ENCODE results near the gene KCNJ8. TPM values are rescaled to one million over a fixed set of nuclear protein-coding genes. Genes with fewer than 3 reads are reported as not detected.
"Not testable (repeated sequence)": the region's sequence is repeated elsewhere in the genome, so short reads cannot be mapped to it uniquely, and the experiment has no call there.

The KCNJ8 gene
- total RNA-seq, 1 donor from 2014 or later, result 0.66 TPM

GRCh38 chr12:21815306-21816062, 41.0 kb upstream of the KCNJ8 start:
- Mint-ChIP-seq H3K4me1 (ENCODE audit: low read depth, unreplicated experiment) (no peaks in the 10 kb centered on the region), H3K27ac (ENCODE audit: unreplicated experiment) (no peak overlapping the region), H3K36me3 (ENCODE audit: unreplicated experiment) (no peaks in the 10 kb centered on the region), H3K27me3 (ENCODE audit: unreplicated experiment) (peaks cover under 1% of the 10 kb centered on the region), H3K4me3 (ENCODE audit: unreplicated experiment) (no peak overlapping the region), H3K9me3 (ENCODE audit: unreplicated experiment) (no peaks in the 10 kb centered on the region)
- no peak for DNase-seq
- TF ChIP-seq CTCF (IDR thresholded peaks at IDR 0.05; ENCODE audit: partially characterized antibody, unreplicated experiment), result no peak

- no peaks in the 10 kb centered on the region for H3K4me1 Mint-ChIP-seq (ENCODE audit: low read depth, unreplicated experiment)
- TF ChIP-seq CTCF (IDR thresholded peaks at IDR 0.05; ENCODE audit: partially characterized antibody, unreplicated experiment), result no peak
- H3K4me3 Mint-ChIP-seq (ENCODE audit: unreplicated experiment), result no peak overlapping the region
- no peaks in the 10 kb centered on the region for H3K9me3 Mint-ChIP-seq (ENCODE audit: unreplicated experiment)
- no peaks in the 10 kb centered on the region for H3K27me3 Mint-ChIP-seq (ENCODE audit: unreplicated experiment)
- no peak overlapping the region for H3K27ac Mint-ChIP-seq (ENCODE audit: unreplicated experiment)
- no peaks in the 10 kb centered on the region for H3K36me3 Mint-ChIP-seq (ENCODE audit: unreplicated experiment)
- DNase-seq, result no peak
Observed at GRCh38 chr12:21814814-21815213, 40.3 kb upstream of the KCNJ8 start.

- Mint-ChIP-seq H3K4me1 (ENCODE audit: low read depth, unreplicated experiment) (no peaks in the 10 kb centered on the region), H3K27me3 (ENCODE audit: unreplicated experiment) (no peaks in the 10 kb centered on the region), H3K36me3 (ENCODE audit: unreplicated experiment) (no peaks in the 10 kb centered on the region), H3K4me3 (ENCODE audit: unreplicated experiment) (no peak overlapping the region), H3K9me3 (ENCODE audit: unreplicated experiment) (no peaks in the 10 kb centered on the region), H3K27ac (ENCODE audit: unreplicated experiment) (no peak overlapping the region)
- no peak for TF ChIP-seq CTCF (IDR thresholded peaks at IDR 0.05; ENCODE audit: partially characterized antibody, unreplicated experiment)
- no peak for DNase-seq
Observed at GRCh38 chr12:21814327-21814726, 39.8 kb upstream of the KCNJ8 start.

GRCh38 chr12:21813751-21814150, 39.2 kb upstream of the KCNJ8 start:
- no peaks in the 10 kb centered on the region for H3K27me3 Mint-ChIP-seq (ENCODE audit: unreplicated experiment)
- no peaks in the 10 kb centered on the region for H3K4me1 Mint-ChIP-seq (ENCODE audit: low read depth, unreplicated experiment)
- no peaks in the 10 kb centered on the region for H3K36me3 Mint-ChIP-seq (ENCODE audit: unreplicated experiment)
- TF ChIP-seq CTCF (IDR thresholded peaks at IDR 0.05; ENCODE audit: partially characterized antibody, unreplicated experiment), result no peak
- H3K4me3 Mint-ChIP-seq (ENCODE audit: unreplicated experiment), result no peak overlapping the region
- H3K27ac Mint-ChIP-seq (ENCODE audit: unreplicated experiment), result no peak overlapping the region
- no peak for DNase-seq
- H3K9me3 Mint-ChIP-seq (ENCODE audit: unreplicated experiment), result no peaks in the 10 kb centered on the region

GRCh38 chr12:21813125-21813524, 38.6 kb upstream of the KCNJ8 start:
- Mint-ChIP-seq H3K36me3 (ENCODE audit: unreplicated experiment) (no peaks in the 10 kb centered on the region), H3K27ac (ENCODE audit: unreplicated experiment) (no peak overlapping the region)
- no peak for TF ChIP-seq CTCF (IDR thresholded peaks at IDR 0.05; ENCODE audit: partially characterized antibody, unreplicated experiment)

GRCh38 chr12:21812340-21812739, 37.8 kb upstream of the KCNJ8 start:
- DNase-seq; H3K27ac Mint-ChIP-seq (ENCODE audit: unreplicated experiment); H3K4me1 Mint-ChIP-seq (ENCODE audit: low read depth, unreplicated experiment); H3K9me3 Mint-ChIP-seq (ENCODE audit: unreplicated experiment); H3K27me3 Mint-ChIP-seq (ENCODE audit: unreplicated experiment); H3K4me3 Mint-ChIP-seq (ENCODE audit: unreplicated experiment); H3K36me3 Mint-ChIP-seq (ENCODE audit: unreplicated experiment): not testable (repeated sequence)

More at GRCh38 chr12:21813125-21813524, 38.6 kb upstream of the KCNJ8 start:
- no peak overlapping the region for H3K4me3 Mint-ChIP-seq (ENCODE audit: unreplicated experiment)
- no peaks in the 10 kb centered on the region for H3K4me1 Mint-ChIP-seq (ENCODE audit: low read depth, unreplicated experiment)
- H3K9me3 Mint-ChIP-seq (ENCODE audit: unreplicated experiment), result no peaks in the 10 kb centered on the region
- H3K27me3 Mint-ChIP-seq (ENCODE audit: unreplicated experiment), result no peaks in the 10 kb centered on the region
- no peak for DNase-seq

All from glutamatergic neuron (in vitro differentiated cells).